ENCODE data around the gene CCN5. TPM values are rescaled to one million over a fixed set of nuclear protein-coding genes. Genes with fewer than 3 reads are reported as not detected.
A peak's percentile ranks its signal among the peaks of the same experiment; 100 is the strongest.

The CCN5 gene
- total and polyA plus RNA-seq, 2 of the 13 experiments (the other 11 are each of a cell fraction or from before 2014, with no cell fraction given) = 0.12 TPM; not detected in 1

DNA sequence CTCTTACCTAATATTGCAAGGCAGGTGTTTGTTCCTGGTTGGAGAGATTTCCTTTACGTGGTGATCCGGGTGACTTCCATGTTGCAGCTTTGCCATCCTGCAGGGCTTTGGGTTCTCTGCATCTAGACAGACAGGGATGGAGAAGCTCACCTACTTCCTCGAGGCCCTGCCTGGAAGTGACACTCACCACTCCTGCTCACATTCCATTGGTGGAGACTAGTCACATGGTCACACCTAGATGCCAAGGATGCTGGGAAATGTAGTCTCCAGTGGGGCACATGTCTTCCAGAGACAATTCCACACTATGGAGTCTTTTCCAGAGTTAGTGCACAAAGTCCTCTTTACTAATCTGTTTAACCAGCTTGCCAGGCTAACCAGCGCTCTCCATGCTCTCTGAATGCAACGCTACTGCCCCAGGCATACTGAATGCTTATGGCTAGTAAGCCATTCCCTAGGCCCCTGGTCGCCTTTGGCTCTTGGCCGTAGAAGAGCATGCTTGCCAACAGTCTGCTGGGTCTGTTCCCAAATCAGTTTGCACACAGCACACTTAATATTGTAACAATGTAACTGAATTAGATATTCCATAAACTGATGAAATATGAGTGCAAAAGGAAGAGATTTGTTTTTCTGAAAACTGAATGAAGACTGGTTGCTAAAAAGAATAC, 23.8 kb downstream of the CCN5 start (continued):
- no peak for TF ChIP-seq ZSCAN22 (CRISPR knock-in tag; IDR thresholded peaks at IDR 0.05)
- TF ChIP-seq ZNF512B (CRISPR knock-in tag; IDR thresholded peaks at IDR 0.05; ENCODE audit: borderline replicate concordance) = no peak
- TF ChIP-seq FOXP1 (IDR thresholded peaks at IDR 0.05) = no peak
- no peak for TF ChIP-seq FOXP1 (CRISPR knock-in tag; IDR thresholded peaks at IDR 0.05)
- no peak for TF ChIP-seq HES4 (CRISPR knock-in tag; IDR thresholded peaks at IDR 0.05; ENCODE audit: borderline replicate concordance)
- no peak for TF ChIP-seq ZBTB7A (CRISPR knock-in tag; IDR thresholded peaks at IDR 0.05)
- no peak for TF ChIP-seq FLYWCH1 (CRISPR knock-in tag; IDR thresholded peaks at IDR 0.05)
- TF ChIP-seq, protein P1, sequence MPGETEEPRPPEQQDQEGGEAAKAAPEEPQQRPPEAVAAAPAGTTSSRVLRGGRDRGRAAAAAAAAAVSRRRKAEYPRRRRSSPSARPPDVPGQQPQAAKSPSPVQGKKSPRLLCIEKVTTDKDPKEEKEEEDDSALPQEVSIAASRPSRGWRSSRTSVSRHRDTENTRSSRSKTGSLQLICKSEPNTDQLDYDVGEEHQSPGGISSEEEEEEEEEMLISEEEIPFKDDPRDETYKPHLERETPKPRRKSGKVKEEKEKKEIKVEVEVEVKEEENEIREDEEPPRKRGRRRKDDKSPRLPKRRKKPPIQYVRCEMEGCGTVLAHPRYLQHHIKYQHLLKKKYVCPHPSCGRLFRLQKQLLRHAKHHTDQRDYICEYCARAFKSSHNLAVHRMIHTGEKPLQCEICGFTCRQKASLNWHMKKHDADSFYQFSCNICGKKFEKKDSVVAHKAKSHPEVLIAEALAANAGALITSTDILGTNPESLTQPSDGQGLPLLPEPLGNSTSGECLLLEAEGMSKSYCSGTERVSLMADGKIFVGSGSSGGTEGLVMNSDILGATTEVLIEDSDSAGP (CRISPR knock-in tag; IDR thresholded peaks at IDR 0.05; ENCODE audit: borderline replicate concordance) = no peak
- TF ChIP-seq, protein P2, sequence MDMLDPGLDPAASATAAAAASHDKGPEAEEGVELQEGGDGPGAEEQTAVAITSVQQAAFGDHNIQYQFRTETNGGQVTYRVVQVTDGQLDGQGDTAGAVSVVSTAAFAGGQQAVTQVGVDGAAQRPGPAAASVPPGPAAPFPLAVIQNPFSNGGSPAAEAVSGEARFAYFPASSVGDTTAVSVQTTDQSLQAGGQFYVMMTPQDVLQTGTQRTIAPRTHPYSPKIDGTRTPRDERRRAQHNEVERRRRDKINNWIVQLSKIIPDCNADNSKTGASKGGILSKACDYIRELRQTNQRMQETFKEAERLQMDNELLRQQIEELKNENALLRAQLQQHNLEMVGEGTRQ (IDR thresholded peaks at IDR 0.05; ENCODE audit: low read depth, low read length) = peak; percentile 89
- TF ChIP-seq, protein P2 (CRISPR knock-in tag; IDR thresholded peaks at IDR 0.05; ENCODE audit: borderline replicate concordance) = peak; percentile 92; the same call in 1 of the 2 replicates
- no peak for TF ChIP-seq NRL (CRISPR knock-in tag; IDR thresholded peaks at IDR 0.05; ENCODE audit: borderline replicate concordance)
- TF ChIP-seq, protein P3, sequence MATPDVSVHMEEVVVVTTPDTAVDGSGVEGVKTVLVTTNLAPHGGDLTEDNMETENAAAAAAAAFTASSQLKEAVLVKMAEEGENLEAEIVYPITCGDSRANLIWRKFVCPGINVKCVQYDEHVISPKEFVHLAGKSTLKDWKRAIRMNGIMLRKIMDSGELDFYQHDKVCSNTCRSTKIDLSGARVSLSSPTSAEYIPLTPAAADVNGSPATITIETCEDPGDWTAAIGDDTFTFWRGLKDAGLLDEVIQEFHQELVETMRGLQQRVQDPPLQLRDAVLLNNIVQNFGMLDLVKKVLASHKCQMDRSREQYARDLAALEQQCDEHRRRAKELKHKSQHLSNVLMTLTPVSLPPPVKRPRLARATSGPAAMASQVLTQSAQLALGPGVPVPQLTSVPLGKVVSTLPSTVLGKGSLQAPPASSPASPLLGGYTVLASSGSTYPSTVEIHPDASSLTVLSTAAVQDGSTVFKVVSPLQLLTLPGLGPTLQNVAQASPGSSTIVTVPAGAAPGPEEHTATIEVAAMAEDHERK (CRISPR knock-in tag; IDR thresholded peaks at IDR 0.05; ENCODE audit: low read depth) = no peak
- TF ChIP-seq, protein P4, sequence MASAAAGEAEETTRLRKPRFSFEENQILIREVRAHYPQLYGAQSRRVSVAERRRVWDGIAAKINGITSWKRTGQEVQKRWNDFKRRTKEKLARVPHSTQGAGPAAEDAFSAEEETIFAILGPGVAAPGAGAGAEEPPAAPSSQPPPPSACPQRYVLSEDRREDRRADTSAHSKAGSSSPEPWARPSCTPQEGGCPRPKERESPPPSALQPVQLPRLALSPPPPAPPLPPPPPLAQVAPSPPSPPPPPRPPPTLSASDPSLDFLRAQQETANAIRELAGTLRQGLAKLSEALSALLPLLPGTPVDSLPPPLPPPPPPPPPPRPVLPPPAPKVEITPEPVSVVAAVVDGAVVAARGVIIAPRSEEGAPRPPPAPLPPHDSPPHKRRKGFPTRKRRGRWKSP (CRISPR knock-in tag; IDR thresholded peaks at IDR 0.05) = no peak
- TF ChIP-seq ZNF672 (CRISPR knock-in tag; IDR thresholded peaks at IDR 0.05) = no peak
- no peak for TF ChIP-seq ZBTB44 (CRISPR knock-in tag; IDR thresholded peaks at IDR 0.05)
- TF ChIP-seq, protein P5, sequence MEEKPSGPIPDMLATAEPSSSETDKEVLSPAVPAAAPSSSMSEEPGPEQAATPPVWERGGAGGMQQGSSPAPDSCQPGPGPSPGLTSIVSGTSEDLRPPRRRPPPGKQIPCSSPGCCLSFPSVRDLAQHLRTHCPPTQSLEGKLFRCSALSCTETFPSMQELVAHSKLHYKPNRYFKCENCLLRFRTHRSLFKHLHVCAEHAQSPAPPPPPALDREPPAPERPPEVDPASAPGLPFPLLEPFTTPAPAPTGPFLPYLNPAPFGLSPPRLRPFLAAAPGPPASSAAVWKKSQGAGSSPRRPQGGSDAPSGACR (CRISPR knock-in tag; IDR thresholded peaks at IDR 0.05) = no peak
- TF ChIP-seq RFXANK (CRISPR knock-in tag; IDR thresholded peaks at IDR 0.05) = no peak
- no peak for TF ChIP-seq KDM1A (CRISPR knock-in tag; IDR thresholded peaks at IDR 0.05)
